Endothelial cell (in vitro differentiated cells): ENCODE measurements around the gene POLR3A. TPM values are rescaled to one million over a fixed set of nuclear protein-coding genes. Genes with fewer than 3 reads are reported as not detected.

ENCODE experiments used
- DNase-seq: peaks from one replicate; pipeline ENCODE4 v3.0.0; 2021; ENCODE audit warnings: low spot score
- H3K27ac Mint-ChIP-seq: one replicate; pipeline ENCODE4 v1.8.0; 2021; ENCODE audit warnings: mixed read lengths, inconsistent platforms; ENCODE audit not compliant: unreplicated experiment
- H3K27me3 Mint-ChIP-seq: one replicate; pipeline ENCODE4 v1.8.0; 2021; ENCODE audit warnings: mild to moderate bottlenecking, moderate library complexity, mixed read lengths, inconsistent platforms; ENCODE audit not compliant: unreplicated experiment
- H3K36me3 Mint-ChIP-seq: one replicate; pipeline ENCODE4 v1.8.0; 2021; ENCODE audit warnings: mild to moderate bottlenecking, low read depth, mixed read lengths, inconsistent platforms; ENCODE audit not compliant: unreplicated experiment
- H3K4me1 Mint-ChIP-seq: one replicate; pipeline ENCODE4 v1.8.0; 2021; ENCODE audit warnings: mild to moderate bottlenecking, mixed read lengths, inconsistent platforms; ENCODE audit not compliant: unreplicated experiment
- H3K4me3 Mint-ChIP-seq: one replicate; pipeline ENCODE4 v1.8.0; 2021; ENCODE audit warnings: mild to moderate bottlenecking, mixed read lengths, inconsistent platforms; ENCODE audit not compliant: unreplicated experiment
- H3K9me3 Mint-ChIP-seq: one replicate; pipeline ENCODE4 v1.8.0; 2021; ENCODE audit warnings: mixed read lengths, inconsistent platforms; ENCODE audit not compliant: unreplicated experiment
- total RNA-seq: library from RNA; stranded (reverse); fragmentation: NEBNext Ultra II Directional; extraction: Animal tissue kit (Norgen Biotek cat#: 25700); gene quantifications from one replicate; pipeline ENCODE4 v1.2.1, GENCODE V29; 2021; ENCODE audit not compliant: unreplicated experiment
- TF ChIP-seq, protein P1 (sequence below): fragments of 200-600 bp; sonication (generic); IDR thresholded peaks from one replicate; pipeline ENCODE4 v1.5.0; 2021; ENCODE audit warnings: antibody characterized with exemption; ENCODE audit not compliant: unreplicated experiment

The POLR3A gene
- total RNA-seq, 1 donor from 2014 or later, result 18.4 TPM

DNA sequence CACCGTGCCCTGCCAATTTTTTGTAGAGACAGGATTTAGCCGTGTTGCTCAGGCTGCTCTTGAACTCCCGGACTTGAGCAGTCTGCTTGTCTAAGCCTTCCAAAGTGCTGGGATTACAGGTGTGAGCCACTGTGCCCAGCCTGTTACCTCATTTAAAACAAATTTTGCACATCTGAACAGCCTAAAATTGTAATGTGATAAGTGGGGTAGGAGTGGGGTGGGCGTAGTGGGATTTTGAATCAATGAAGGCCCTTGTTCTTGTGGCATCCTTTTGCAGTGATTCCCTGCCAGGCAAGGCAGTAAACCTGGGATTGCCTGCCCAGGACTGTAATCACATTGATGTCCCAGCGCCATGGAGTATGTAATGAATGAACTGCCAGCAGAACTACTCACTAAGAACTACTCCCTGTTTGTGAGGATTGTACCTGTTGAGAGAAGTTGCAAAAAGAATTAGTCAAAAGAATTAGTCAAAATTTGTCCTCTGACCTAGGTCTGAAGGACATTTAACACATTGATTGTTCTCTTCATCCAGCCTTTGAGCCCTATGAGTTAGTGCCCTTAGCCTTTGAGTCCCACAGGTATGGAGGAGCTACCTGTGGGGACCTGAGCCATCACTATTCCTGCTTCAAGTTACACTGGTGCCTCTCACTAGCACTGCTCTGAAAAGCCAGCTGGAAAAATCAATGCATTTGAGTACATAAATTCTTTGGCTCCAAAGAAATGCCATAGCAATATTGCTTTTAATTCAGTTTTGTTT lies 9.7 kb upstream of the POLR3A start:
- no peak overlapping the region for H3K4me3 Mint-ChIP-seq
- peaks cover 36% of the 10 kb centered on the region for H3K36me3 Mint-ChIP-seq
- TF ChIP-seq, protein P1, sequence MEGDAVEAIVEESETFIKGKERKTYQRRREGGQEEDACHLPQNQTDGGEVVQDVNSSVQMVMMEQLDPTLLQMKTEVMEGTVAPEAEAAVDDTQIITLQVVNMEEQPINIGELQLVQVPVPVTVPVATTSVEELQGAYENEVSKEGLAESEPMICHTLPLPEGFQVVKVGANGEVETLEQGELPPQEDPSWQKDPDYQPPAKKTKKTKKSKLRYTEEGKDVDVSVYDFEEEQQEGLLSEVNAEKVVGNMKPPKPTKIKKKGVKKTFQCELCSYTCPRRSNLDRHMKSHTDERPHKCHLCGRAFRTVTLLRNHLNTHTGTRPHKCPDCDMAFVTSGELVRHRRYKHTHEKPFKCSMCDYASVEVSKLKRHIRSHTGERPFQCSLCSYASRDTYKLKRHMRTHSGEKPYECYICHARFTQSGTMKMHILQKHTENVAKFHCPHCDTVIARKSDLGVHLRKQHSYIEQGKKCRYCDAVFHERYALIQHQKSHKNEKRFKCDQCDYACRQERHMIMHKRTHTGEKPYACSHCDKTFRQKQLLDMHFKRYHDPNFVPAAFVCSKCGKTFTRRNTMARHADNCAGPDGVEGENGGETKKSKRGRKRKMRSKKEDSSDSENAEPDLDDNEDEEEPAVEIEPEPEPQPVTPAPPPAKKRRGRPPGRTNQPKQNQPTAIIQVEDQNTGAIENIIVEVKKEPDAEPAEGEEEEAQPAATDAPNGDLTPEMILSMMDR, result no peak
- peaks cover 2% of the 10 kb centered on the region for H3K27me3 Mint-ChIP-seq
- H3K4me1 Mint-ChIP-seq, result peaks cover 30% of the 10 kb centered on the region
- DNase-seq, result no peak
- H3K9me3 Mint-ChIP-seq, result no peaks in the 10 kb centered on the region
- no peak overlapping the region for H3K27ac Mint-ChIP-seq

DNA sequence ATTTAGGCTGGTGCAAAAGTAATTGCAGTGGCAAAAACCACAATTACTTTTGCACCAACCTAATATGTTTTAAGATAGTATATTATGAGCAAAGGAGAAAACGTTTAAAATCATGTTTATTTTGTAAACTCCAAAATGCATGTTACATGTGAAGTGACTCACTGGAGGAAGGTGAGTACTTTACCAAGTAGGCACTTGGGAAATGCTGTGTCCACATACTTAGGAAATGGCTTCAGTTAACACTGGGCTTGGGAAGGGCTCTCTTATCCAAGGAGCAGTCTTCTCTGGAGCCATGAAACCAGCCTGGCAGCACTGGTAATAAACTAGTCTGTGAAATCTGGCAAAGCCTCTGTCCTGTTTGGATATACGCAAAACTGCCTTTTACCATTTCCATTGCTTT lies 8.8 kb upstream of the POLR3A start:
- Mint-ChIP-seq H3K27ac (no peak overlapping the region), H3K4me1 (peaks cover 30% of the 10 kb centered on the region), H3K27me3 (peaks cover 2% of the 10 kb centered on the region), H3K9me3 (no peaks in the 10 kb centered on the region), H3K4me3 (no peak overlapping the region), H3K36me3 (peaks cover 36% of the 10 kb centered on the region)
- TF ChIP-seq, protein P1, result no peak
- DNase-seq, result no peak

DNA sequence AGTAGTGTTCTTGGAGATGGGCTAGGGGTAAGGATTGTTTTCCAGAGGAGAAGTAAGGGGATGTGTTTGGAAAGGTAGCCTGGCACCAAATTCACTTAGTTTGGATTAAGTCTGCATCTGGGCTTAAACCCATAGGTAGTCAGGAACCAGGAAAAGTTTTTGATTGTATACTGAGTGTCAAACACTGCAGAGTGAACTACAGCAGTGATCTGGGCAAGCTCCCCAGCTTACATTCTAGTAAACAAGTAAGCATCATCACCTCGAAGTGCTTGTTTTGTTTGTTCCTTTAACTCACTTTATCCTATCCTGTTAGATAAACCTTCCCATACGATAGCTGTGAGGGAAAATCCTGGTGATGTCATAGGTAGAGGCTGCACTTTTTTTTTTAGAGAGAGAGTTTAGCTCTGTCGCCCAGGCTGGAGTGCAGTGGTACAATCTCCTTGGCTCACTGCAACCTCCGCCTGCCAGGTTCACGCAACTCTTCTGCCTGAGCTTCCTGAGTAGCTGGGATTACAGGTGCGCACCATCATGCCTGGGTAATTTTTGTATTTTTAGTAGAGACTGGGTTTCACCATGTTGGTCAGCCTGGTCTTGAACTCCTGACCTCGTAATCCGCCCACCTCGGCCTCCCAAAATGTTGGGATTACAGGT lies 6.7 kb upstream of the POLR3A start:
- TF ChIP-seq, protein P1, result no peak
- Mint-ChIP-seq H3K4me1 (peaks cover 22% of the 10 kb centered on the region), H3K27me3 (no peaks in the 10 kb centered on the region), H3K27ac (peak overlapping the region; percentile 34), H3K4me3 (peak overlapping the region; percentile 63), H3K9me3 (no peaks in the 10 kb centered on the region), H3K36me3 (peaks cover 29% of the 10 kb centered on the region)
- DNase-seq, result no peak

DNA sequence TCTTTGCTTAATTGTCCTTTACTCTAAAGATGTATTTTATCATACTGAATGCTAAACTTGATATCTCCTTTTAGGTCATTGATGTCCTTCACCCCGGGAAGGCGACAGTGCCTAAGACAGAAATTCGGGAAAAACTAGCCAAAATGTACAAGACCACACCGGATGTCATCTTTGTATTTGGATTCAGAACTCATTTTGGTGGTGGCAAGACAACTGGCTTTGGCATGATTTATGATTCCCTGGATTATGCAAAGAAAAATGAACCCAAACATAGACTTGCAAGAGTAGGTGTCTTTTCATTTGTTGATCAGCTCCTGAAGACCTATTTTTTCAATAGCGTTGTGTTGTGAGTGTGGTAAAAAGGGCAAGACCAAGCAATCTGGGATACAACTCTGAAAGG lies 6.1 kb upstream of the POLR3A start:
- TF ChIP-seq, protein P1, result no peak
- Mint-ChIP-seq H3K36me3 (peaks cover 24% of the 10 kb centered on the region), H3K4me1 (peaks cover 17% of the 10 kb centered on the region), H3K27ac (peak overlapping the region; percentile 34), H3K4me3 (peak overlapping the region; percentile 63), H3K27me3 (no peaks in the 10 kb centered on the region), H3K9me3 (no peaks in the 10 kb centered on the region)
- DNase-seq, result no peak

DNA sequence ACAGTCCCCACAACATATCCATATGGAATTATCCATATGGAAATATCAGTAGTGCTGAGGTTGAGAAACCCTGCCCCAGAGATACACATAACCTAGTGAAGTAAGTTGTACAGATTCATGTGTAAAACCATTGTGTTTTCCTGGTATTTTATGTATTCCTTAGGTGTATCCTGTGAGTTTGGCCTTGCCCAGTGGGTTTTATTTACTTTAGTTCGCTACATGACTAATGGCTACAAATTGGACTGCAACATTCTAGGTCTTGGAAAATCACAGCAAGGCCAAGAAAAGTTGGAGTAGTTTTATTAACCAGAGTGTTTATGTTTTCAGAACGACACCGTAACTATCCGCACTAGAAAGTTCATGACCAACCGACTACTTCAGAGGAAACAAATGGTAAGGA lies 5.7 kb upstream of the POLR3A start:
- Mint-ChIP-seq H3K4me1 (peaks cover 18% of the 10 kb centered on the region), H3K27me3 (no peaks in the 10 kb centered on the region), H3K9me3 (no peaks in the 10 kb centered on the region), H3K36me3 (peaks cover 24% of the 10 kb centered on the region), H3K4me3 (peak overlapping the region; percentile 98), H3K27ac (peak overlapping the region; percentile 34)
- no peak for DNase-seq
- TF ChIP-seq, protein P1, result no peak
